C4-2B (cell line): ENCODE data around the gene PTCH2.

Source experiments
- H3K27ac ChIP-seq: fragments of 450-650 bp; 2 replicates; pipeline ENCODE4 v1.5.1; 2017
- CTCF ChIP-seq: fragments of 450-650 bp; conservative IDR thresholded peaks from 2 replicates; pipeline ENCODE4 v1.5.1; 2017; ENCODE audit warnings: mild to moderate bottlenecking
- ZFX ChIP-seq: fragments of 450-650 bp; IDR thresholded peaks from 2 replicates; pipeline ENCODE4 v1.6.1; 2017

PTCH2 gene

GRCh38 chr1:44870096-44870495, 27.0 kb upstream of the PTCH2 start:
- no peak overlapping the region for H3K27ac ChIP-seq
- TF ChIP-seq ZFX (no peak), CTCF (no peak)

- no peak for TF ChIP-seq CTCF
- TF ChIP-seq ZFX, result no peak
- no peak overlapping the region for H3K27ac ChIP-seq
Measured at GRCh38 chr1:44867801-44868200, 24.7 kb upstream of the PTCH2 start.

- no peak overlapping the region for H3K27ac ChIP-seq
- TF ChIP-seq CTCF (no peak), ZFX (no peak)
Measured at GRCh38 chr1:44862829-44863401, 19.9 kb upstream of the PTCH2 start.

- TF ChIP-seq CTCF (no peak), ZFX (no peak)
- H3K27ac ChIP-seq, result no peak overlapping the region
Measured at GRCh38 chr1:44860891-44861425, 17.9 kb upstream of the PTCH2 start.

- no peak for TF ChIP-seq CTCF
- no peak for TF ChIP-seq ZFX
- no peak overlapping the region for H3K27ac ChIP-seq
Measured at GRCh38 chr1:44860331-44860730, 17.3 kb upstream of the PTCH2 start.

- H3K27ac ChIP-seq, result no peak overlapping the region
- TF ChIP-seq ZFX, result no peak
- TF ChIP-seq CTCF, result no peak
Measured at GRCh38 chr1:44857446-44857845, 14.4 kb upstream of the PTCH2 start.

GRCh38 chr1:44855742-44856141, 12.7 kb upstream of the PTCH2 start:
- TF ChIP-seq CTCF, result no peak
- no peak for TF ChIP-seq ZFX
- H3K27ac ChIP-seq, result no peak overlapping the region
